Measurements from ENCODE around the gene FBXO17.

Gene FBXO17

DNA sequence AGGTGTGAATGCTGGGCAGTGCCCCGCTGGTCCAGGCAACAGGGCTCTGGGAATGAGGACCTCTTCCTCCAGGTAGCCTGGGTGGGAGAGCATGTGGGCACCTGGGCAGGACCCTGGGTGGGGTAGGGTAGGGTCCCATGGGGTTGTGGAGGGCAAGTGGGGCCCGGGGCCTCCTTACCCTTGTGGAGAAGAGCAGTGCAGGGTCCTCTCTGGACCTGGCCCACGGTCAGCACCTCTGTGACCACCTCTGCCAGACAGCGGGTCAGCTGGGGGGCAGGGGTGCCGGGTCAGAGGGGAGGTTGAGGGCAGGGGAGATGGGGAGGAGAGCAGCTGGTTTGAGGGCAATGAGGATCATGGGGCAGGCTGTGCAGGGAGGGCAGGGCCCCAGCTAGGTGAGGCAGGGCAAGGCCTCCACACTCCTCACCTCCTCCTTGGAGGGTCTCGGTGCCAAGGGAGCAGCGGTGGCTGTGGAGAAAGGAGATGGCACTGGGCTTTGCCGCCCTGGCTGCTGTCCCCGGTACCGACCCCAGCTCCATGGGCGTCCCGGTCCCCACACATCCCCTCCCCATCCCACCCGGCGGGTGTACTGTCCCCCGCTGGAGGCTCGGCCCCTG, 64.0 kb downstream of the FBXO17 start:
- Histone ChIP-seq H3K36me3 (ENCODE audit: insufficient read depth, low read length) (no peaks in the 10 kb centered on the region), H3K4me3 (ENCODE audit: low read length, poor library complexity, severe bottlenecking) (no peak overlapping the region), H2AFZ (ENCODE audit: low read length) (no peak overlapping the region)

GRCh38 chr19:38910488-38910887, 65.1 kb downstream of the FBXO17 start:
- no peaks in the 10 kb centered on the region for H3K9me3 ChIP-seq (ENCODE audit: insufficient read depth, low read depth, low read length)
- H3K27me3 ChIP-seq (ENCODE audit: insufficient read depth, low read length, poor library complexity, severe bottlenecking): no peaks in the 10 kb centered on the region
- no peaks in the 10 kb centered on the region for H3K79me2 ChIP-seq (ENCODE audit: insufficient read depth, low read length)
- H3K9me2 ChIP-seq (replicated peaks; ENCODE audit: low read depth, low read length): no peaks in the 10 kb centered on the region
- H3K4me3 ChIP-seq (ENCODE audit: low read length, poor library complexity, severe bottlenecking): no peak overlapping the region
- no peaks in the 10 kb centered on the region; the same call in 1 of the 2 replicates for H3K36me3 ChIP-seq (ENCODE audit: insufficient read depth, low read length)
- TF ChIP-seq CTCF (conservative IDR thresholded peaks at IDR 0.05; ENCODE audit: low read length): no peak
- TF ChIP-seq EZH2phosphoT487 (IDR thresholded peaks at IDR 0.05; ENCODE audit: borderline replicate concordance): no peak
- H3K4me1 ChIP-seq (ENCODE audit: insufficient read depth, low read length, poor library complexity, severe bottlenecking): peaks cover 7% of the 10 kb centered on the region
- no peaks in the 10 kb centered on the region for H4K20me1 ChIP-seq (ENCODE audit: insufficient read depth, low read length, poor library complexity, severe bottlenecking)
- H3K4me2 ChIP-seq (ENCODE audit: low read depth, low read length, poor library complexity, severe bottlenecking): no peak overlapping the region
- H3K9ac ChIP-seq (ENCODE audit: low read depth, low read length, poor library complexity, severe bottlenecking): no peak overlapping the region
- no peak overlapping the region for H2AFZ ChIP-seq (ENCODE audit: low read length)
- no peaks in the 10 kb centered on the region for H3F3A ChIP-seq (ENCODE audit: low read depth)

More for the DNA sequence above, 64.0 kb downstream of the FBXO17 start:
- no peaks in the 10 kb centered on the region for H3K9me2 ChIP-seq (replicated peaks; ENCODE audit: low read depth, low read length)
- peaks cover 7% of the 10 kb centered on the region for H3K4me1 ChIP-seq (ENCODE audit: insufficient read depth, low read length, poor library complexity, severe bottlenecking)
- H3K4me2 ChIP-seq (ENCODE audit: low read depth, low read length, poor library complexity, severe bottlenecking): no peak overlapping the region
- no peaks in the 10 kb centered on the region for H4K20me1 ChIP-seq (ENCODE audit: insufficient read depth, low read length, poor library complexity, severe bottlenecking)
- H3K27me3 ChIP-seq (ENCODE audit: insufficient read depth, low read length, poor library complexity, severe bottlenecking): no peaks in the 10 kb centered on the region
- no peaks in the 10 kb centered on the region for H3K9me3 ChIP-seq (ENCODE audit: insufficient read depth, low read depth, low read length)
- H3F3A ChIP-seq (ENCODE audit: low read depth): no peaks in the 10 kb centered on the region
- H3K79me2 ChIP-seq (ENCODE audit: insufficient read depth, low read length): no peaks in the 10 kb centered on the region
- TF ChIP-seq CTCF (conservative IDR thresholded peaks at IDR 0.05; ENCODE audit: low read length): no peak
- no peak for TF ChIP-seq EZH2phosphoT487 (IDR thresholded peaks at IDR 0.05; ENCODE audit: borderline replicate concordance)
- H3K9ac ChIP-seq (ENCODE audit: low read depth, low read length, poor library complexity, severe bottlenecking): no peak overlapping the region

- TF ChIP-seq CTCF (conservative IDR thresholded peaks at IDR 0.05; ENCODE audit: low read length): no peak
- no peak for TF ChIP-seq EZH2phosphoT487 (IDR thresholded peaks at IDR 0.05; ENCODE audit: borderline replicate concordance)
- Histone ChIP-seq H3K79me2 (ENCODE audit: insufficient read depth, low read length) (no peaks in the 10 kb centered on the region), H3K4me3 (ENCODE audit: low read length, poor library complexity, severe bottlenecking) (no peak overlapping the region), H3K9ac (ENCODE audit: low read depth, low read length, poor library complexity, severe bottlenecking) (no peak overlapping the region), H3K36me3 (ENCODE audit: insufficient read depth, low read length) (no peaks in the 10 kb centered on the region; the same call in 1 of the 2 replicates), H3K4me2 (ENCODE audit: low read depth, low read length, poor library complexity, severe bottlenecking) (no peak overlapping the region), H2AFZ (ENCODE audit: low read length) (no peak overlapping the region), H3K9me3 (ENCODE audit: insufficient read depth, low read depth, low read length) (no peaks in the 10 kb centered on the region), H3K27me3 (ENCODE audit: insufficient read depth, low read length, poor library complexity, severe bottlenecking) (no peaks in the 10 kb centered on the region), H3F3A (ENCODE audit: low read depth) (no peaks in the 10 kb centered on the region), H3K4me1 (ENCODE audit: insufficient read depth, low read length, poor library complexity, severe bottlenecking) (peaks cover 7% of the 10 kb centered on the region), H3K9me2 (replicated peaks; ENCODE audit: low read depth, low read length) (no peaks in the 10 kb centered on the region), H4K20me1 (ENCODE audit: insufficient read depth, low read length, poor library complexity, severe bottlenecking) (no peaks in the 10 kb centered on the region)
Measured at GRCh38 chr19:38908911-38909310, 66.6 kb downstream of the FBXO17 start.
